ENCODE data around the gene ABCC1.

DNA sequence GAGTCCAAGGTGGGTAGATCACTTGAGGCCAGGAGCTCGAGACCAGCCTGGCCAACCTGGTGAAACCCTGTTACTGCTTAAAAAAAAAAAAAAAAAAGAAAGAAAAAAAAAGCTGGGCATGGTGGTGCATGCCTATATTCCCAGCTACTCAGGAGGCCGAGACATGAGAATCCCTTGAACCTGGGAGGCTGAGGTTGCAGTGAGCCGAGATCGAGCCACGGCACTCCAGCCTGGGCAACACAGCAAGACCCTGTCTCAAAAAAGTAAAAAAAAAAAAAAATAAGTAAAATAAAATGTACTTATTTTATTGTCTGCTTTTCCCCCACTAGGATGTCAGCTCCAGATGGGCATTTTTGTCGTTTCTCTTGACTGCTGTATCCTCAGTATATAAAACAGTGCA, 107.7 kb downstream of the ABCC1 start:
- TF ChIP-seq CTCF (IDR thresholded peaks at IDR 0.05; ENCODE audit: poor library complexity) (no peak), EZH2 (IDR thresholded peaks at IDR 0.05; ENCODE audit: borderline replicate concordance) (no peak)
